HepG2 (cell line): ENCODE measurements around the gene THAP5. TPM values are rescaled to one million over a fixed set of nuclear protein-coding genes. Genes with fewer than 3 reads are reported as not detected.
A peak's percentile ranks its signal among the peaks of the same experiment; 100 is the strongest.

Source experiments
- AGO1 ChIP-seq: fragments of 200-400 bp; formaldehyde crosslinking; IDR thresholded peaks from 2 replicates; pipeline ENCODE4 v1.6.1; 2017; ENCODE audit warnings: mild to moderate bottlenecking, low read depth, low read length, moderate library complexity; ENCODE audit not compliant: poor library complexity, severe bottlenecking
- BCL6 ChIP-seq: IDR thresholded peaks from 2 replicates; pipeline ENCODE4 v1.6.1; 2016; ENCODE audit warnings: missing genetic modification reagents, missing compliant biosample characterization
- CERS6 ChIP-seq: sonication (generic); formaldehyde crosslinking; IDR thresholded peaks from 2 replicates; pipeline ENCODE4 v1.5.0; 2020; ENCODE audit warnings: missing genetic modification reagents
- E2F5 ChIP-seq: sonication (generic); formaldehyde crosslinking; conservative IDR thresholded peaks from 2 replicates; pipeline ENCODE4 v1.4.0; 2020; ENCODE audit warnings: missing genetic modification reagents
- GATA4 ChIP-seq: sonication (generic); IDR thresholded peaks from 2 replicates; pipeline ENCODE4 v1.6.1; 2016; ENCODE audit warnings: antibody characterized with exemption, low read depth, borderline replicate concordance
- HNF4A ChIP-seq: sonication (generic); formaldehyde crosslinking; IDR thresholded peaks from 2 replicates; pipeline ENCODE4 v1.4.0; 2020; ENCODE audit warnings: missing genetic modification reagents
- MTF1 ChIP-seq: sonication (generic); formaldehyde crosslinking; IDR thresholded peaks from 2 replicates; pipeline ENCODE4 v1.5.0; 2020; ENCODE audit warnings: missing genetic modification reagents
- MXD3 ChIP-seq: IDR thresholded peaks from 2 replicates; pipeline ENCODE4 v1.6.1; 2016; ENCODE audit warnings: mild to moderate bottlenecking, missing biosample characterization, missing genetic modification reagents
- SAP130 ChIP-seq: IDR thresholded peaks from 2 replicates; pipeline ENCODE4 v1.6.1; 2016; ENCODE audit warnings: low read depth
- SNAI1 ChIP-seq: sonication (generic); formaldehyde crosslinking; IDR thresholded peaks from 2 replicates; pipeline ENCODE4 v1.5.0; 2020; ENCODE audit warnings: mild to moderate bottlenecking, missing genetic modification reagents, borderline replicate concordance
- STAT6 ChIP-seq: sonication (generic); formaldehyde crosslinking; IDR thresholded peaks from 2 replicates; pipeline ENCODE4 v1.4.0; 2020; ENCODE audit warnings: missing genetic modification reagents, mild to moderate bottlenecking, borderline replicate concordance
- TAF1 ChIP-seq: sonication (generic); formaldehyde crosslinking; IDR thresholded peaks from 2 replicates; pipeline ENCODE4 v1.4.0; 2020; ENCODE audit warnings: missing genetic modification reagents
- TCF12 ChIP-seq, 2 experiments: fragments of 450-650 bp in 1 of 2; sonication (generic) in 1 of 2; formaldehyde crosslinking in 1 of 2; IDR thresholded peaks; 2 replicates each; pipeline versions ENCODE4 v1.6.1 to v1.8.0; 2017 to 2022; ENCODE audit warnings: antibody characterized with exemption in 1 of 2, mild to moderate bottlenecking in 1 of 2, missing genetic modification reagents in 1 of 2, moderate library complexity in 1 of 2
- ZNF609 ChIP-seq: sonication (generic); formaldehyde crosslinking; IDR thresholded peaks from 2 replicates; pipeline ENCODE4 v1.4.0; 2020; ENCODE audit warnings: mild to moderate bottlenecking, missing genetic modification reagents, borderline replicate concordance
- ZNF619 ChIP-seq: sonication (generic); formaldehyde crosslinking; IDR thresholded peaks from 2 replicates; pipeline ENCODE4 v1.4.0; 2020; ENCODE audit warnings: mild to moderate bottlenecking, missing genetic modification reagents
- ZSCAN12 ChIP-seq: sonication (generic); formaldehyde crosslinking; IDR thresholded peaks from 2 replicates; pipeline ENCODE4 v1.9.0; 2021; ENCODE audit warnings: mild to moderate bottlenecking, missing genetic modification reagents
- polyA plus RNA-seq, 8 experiments: library from polyadenylated mRNA; depleted of rRNA in 3 of 8; stranded (reverse) in 7 of 8; unstranded in 1 of 8; fragments of >200 nt; fragmentation: Illumina TruSeq in 4 of 8; extraction: Trizol in 4 of 8; gene quantifications; 2 replicates each; pipeline versions ENCODE4 v1.2.1 to v1.2.3, GENCODE V29; 2011 to 2016; ENCODE audit warnings: low read depth in 4 of 8, missing spikeins in 1 of 8, mixed read lengths in 1 of 8; ENCODE audit not compliant: insufficient read depth in 1 of 8
- total RNA-seq, 5 experiments: library from RNA; depleted of rRNA; stranded (reverse); fragments of >200 nt; fragmentation: Illumina TruSeq; extraction: Trizol; gene quantifications; 2 replicates each; pipeline ENCODE4 v1.2.3, GENCODE V29; 2016; ENCODE audit warnings: low read depth in 1 of 5

The THAP5 gene
- total and polyA plus RNA-seq, 2 of the 13 experiments (the other 11 are each of a cell fraction or from before 2014, with no cell fraction given) = 3.6 to 11.8 TPM

GRCh38 chr7:108569381-108570145 lies at the start of gene THAP5, which contains the start of gene DNAJB9 (continued):
- 0 out of 2 replicates have a peak, but pooled peaks have one; percentile 7 for TF ChIP-seq STAT6 (CRISPR knock-in tag)
- TF ChIP-seq SAP130 (CRISPR knock-in tag) = peak; percentile 99
- TF ChIP-seq E2F5 (CRISPR knock-in tag) = peak; percentile 61; the same call in 1 of the 2 replicates
- peak; percentile 24 for TF ChIP-seq BCL6 (CRISPR knock-in tag)
- TF ChIP-seq ZNF609 (CRISPR knock-in tag) = peak; percentile 72
- TF ChIP-seq TAF1 (CRISPR knock-in tag) = peak; percentile 95
- TF ChIP-seq HNF4A (CRISPR knock-in tag) = peak; percentile 52
- TF ChIP-seq MTF1 (CRISPR knock-in tag) = peak; percentile 26; the same call in 1 of the 2 replicates
- TF ChIP-seq GATA4 = peak; percentile 42; the same call in 1 of the 2 replicates
- no peak; the same call in 1 of the 2 replicates for TF ChIP-seq ZSCAN12
- no peak for TF ChIP-seq CERS6 (CRISPR knock-in tag)
- TF ChIP-seq ZNF619 (CRISPR knock-in tag) = no peak; the same call in 1 of the 2 replicates
- TF ChIP-seq TCF12 (IDR thresholded peaks at IDR 0.05) = no peak
- TF ChIP-seq TCF12 (CRISPR knock-in tag; IDR thresholded peaks at IDR 0.05) = peak; percentile 74; the same call in 1 of the 2 replicates
- no peak for TF ChIP-seq AGO1
- TF ChIP-seq SNAI1 (CRISPR knock-in tag) = no peak; the same call in 1 of the 2 replicates
- peak; percentile 86; the same call in 1 of the 2 replicates for TF ChIP-seq MXD3 (CRISPR knock-in tag)
